ENCODE data around the gene AP3B1.

The AP3B1 gene

GRCh38 chr5:77996943-77997342 lies 297.6 kb downstream of the AP3B1 start:
- no peak for DNase-seq

DNA sequence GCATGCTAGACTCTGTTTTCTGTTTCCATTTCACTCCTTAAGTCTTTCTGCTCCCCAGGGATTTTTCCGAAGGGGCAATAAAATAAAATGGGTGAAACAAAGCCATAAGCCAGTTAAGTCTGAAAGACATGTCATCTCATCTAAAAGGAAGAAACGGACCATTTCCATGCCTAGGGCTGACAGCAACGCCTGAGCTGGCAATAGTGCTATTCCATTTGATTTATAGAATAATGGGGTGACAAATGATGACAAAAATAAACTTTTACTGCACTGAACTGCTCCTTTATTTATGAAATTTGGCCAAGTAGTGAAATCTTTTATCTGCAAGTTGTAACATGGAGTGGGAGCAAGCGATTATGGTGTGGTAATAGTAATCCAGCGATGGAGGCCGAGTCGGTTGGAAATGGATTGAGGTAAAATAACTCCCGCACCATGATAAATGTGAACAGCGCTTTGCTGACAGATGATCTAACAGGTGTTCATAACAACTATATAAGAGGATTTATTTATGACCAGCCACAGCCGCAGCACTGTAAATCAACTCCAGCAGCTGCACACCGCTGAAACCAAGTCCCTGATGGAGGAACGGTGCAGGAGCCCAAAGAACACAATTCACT lies 298.6 kb downstream of the AP3B1 start:
- DNase-seq, result no peak

DNA sequence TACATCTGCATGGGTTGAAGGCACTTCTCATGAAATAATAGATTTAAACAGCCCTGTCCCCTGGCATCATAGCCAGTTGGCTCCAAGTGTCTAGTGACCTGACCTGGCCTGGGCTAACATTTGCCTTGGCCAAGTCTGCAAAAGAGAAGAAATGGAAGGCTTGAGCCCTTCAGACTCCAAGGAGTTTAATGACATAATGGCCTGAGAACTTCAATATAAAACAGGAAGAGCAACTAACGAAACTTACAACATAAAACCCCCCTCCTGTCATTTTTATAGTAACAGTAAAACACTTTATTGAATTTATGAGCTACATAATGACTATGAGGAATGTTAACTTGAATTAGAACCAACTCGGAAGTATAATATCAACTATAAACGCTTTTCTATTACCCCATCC lies 299.6 kb downstream of the AP3B1 start:
- DNase-seq, result no peak

DNA sequence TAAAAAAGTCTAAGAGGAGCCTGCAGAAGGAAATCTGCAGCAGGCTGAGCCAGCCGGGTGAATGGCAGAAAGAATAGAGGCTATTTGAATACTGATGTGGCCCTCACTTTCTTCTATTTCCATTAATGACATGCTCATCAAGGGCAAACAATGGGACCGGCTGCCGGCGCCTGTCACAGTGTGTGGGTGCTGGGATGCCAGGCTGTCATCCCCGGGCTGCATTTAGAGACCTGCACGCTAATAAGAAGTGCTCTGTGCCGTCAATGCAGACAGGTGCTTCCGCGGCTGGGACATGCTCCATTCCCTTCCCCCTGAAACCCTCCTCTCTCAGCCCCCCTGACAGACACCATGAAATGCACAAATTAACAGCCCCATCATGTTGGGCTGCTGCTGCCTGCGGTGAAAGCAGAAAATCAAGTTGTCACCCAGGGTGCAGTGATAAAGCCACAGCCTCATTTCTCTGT lies 300.6 kb downstream of the AP3B1 start:
- DNase-seq, result no peak

- no peak for DNase-seq
These were observed 301.2 kb downstream of the AP3B1 start for GRCh38 chr5:77993141-77993854.

DNA sequence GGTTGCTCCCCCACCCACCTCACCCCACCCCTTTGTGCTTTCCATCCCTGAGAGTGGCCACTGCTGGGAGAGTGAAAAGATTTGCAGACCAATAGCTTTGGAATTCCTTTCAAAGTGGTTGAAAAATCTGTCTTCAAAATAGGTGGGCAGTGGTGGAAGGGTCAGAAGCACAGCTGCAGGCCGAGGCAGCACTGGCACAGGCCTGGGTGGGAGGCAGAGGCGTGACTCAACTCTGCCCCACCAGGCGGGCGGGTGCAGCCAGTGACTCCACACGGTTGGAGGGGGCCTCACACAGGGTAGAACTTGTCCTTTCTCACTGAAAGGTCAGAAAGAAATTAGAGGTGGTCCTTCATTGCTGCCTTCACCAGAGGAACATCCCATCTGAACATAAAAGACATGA lies 303.4 kb downstream of the AP3B1 start:
- DNase-seq, result no peak

GRCh38 chr5:77990020-77990419 lies 304.5 kb downstream of the AP3B1 start:
- DNase-seq, result no peak

- no peak for DNase-seq
These were observed 306.5 kb downstream of the AP3B1 start for GRCh38 chr5:77987988-77988387.

DNA sequence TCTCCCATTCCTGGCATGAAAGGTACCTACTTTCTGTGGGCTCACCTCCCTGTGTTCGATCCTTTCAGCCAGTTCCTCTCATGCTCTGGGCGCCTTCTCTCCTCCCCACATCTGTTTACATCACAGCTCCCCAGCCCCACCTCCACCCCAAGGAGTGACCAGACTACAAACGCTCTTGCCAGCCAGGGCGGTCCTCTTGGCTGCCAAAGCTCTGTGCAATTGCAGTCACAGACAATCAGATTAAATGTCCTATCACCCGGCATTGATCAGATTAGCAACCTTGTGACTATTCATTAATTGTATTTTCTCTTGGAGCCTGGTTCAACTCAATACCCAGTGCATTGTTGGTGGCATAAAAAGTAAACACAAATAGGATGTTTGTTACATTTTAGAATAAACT lies 307.2 kb downstream of the AP3B1 start:
- DNase-seq, result no peak

- DNase-seq, result no peak
These were observed 308.2 kb downstream of the AP3B1 start for GRCh38 chr5:77986261-77986660.

GRCh38 chr5:77985247-77985646 lies 309.3 kb downstream of the AP3B1 start:
- no peak for DNase-seq

DNA sequence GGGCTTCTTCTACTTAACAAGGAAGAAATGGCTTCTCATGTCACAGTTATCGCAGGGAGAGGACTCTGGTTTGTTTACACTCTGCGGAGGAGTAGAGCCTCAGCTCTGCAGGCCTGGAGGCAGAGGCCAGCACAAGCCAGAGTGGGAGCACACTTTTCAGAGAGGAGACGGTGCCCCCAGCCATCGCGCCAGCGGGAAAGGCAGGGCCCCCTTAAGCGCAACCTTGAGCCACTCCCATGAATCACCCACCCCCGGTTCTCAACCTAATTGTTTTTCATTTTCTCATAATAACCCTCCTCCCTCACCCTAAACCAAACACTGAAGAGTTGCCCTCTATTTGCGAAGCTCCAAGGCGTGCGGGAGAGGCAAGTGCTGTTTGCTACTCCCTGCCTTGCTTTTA lies 309.9 kb downstream of the AP3B1 start:
- no peak for DNase-seq

DNA sequence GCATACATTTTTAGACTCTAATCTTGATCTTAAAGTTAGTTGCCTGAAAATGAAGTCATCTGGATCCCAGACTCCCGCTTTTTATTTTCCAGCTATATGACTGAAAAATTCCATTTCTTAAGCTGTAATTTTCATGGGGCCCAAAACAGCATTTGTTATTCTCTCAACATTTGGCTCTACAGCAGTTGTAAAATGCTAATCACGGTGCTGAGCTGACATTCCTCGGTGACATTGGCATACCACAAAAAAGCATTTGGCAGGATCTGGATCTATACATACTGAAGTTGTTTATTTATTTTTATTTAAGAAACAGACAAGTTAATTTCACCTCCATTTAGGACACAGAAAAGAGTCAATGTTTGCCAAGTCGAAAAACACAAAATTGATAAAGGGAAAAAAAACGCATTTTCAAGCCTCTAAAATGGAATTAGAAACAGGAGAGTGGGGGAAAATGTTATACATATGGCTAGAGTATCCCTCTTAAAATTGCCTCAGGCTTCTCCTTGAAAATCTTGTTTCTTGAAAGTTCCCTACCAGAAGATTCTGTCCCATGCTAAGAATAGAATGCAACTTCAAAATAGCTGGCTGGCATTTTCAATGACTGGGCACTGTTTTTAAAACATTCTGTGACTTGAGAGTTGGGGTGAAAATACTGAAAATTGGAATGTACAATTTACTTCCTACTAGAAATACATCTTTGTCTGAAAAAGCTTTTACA lies 310.9 kb downstream of the AP3B1 start:
- no peak for DNase-seq

GRCh38 chr5:77981820-77982219 lies 312.7 kb downstream of the AP3B1 start:
- DNase-seq, result no peak

- no peak for DNase-seq
These were observed 319.9 kb downstream of the AP3B1 start for GRCh38 chr5:77974576-77974975.

GRCh38 chr5:77973253-77973609 lies 321.3 kb downstream of the AP3B1 start:
- no peak for DNase-seq

- peak; percentile 27 for DNase-seq
These were observed 321.8 kb downstream of the AP3B1 start for GRCh38 chr5:77972469-77973252.

- DNase-seq, result no peak
These were observed 322.6 kb downstream of the AP3B1 start for GRCh38 chr5:77971776-77972468.

- DNase-seq, result no peak
These were observed 323.6 kb downstream of the AP3B1 start for GRCh38 chr5:77970891-77971290.

- DNase-seq, result no peak
These were observed 330.7 kb downstream of the AP3B1 start for GRCh38 chr5:77963795-77964194.

GRCh38 chr5:77960863-77961396 lies 333.6 kb downstream of the AP3B1 start:
- DNase-seq, result peak; percentile 55

GRCh38 chr5:77960305-77960704 lies 334.2 kb downstream of the AP3B1 start:
- DNase-seq, result peak; percentile 13
